RCC 7860 (cell line): ENCODE results near the gene WFDC11.
"Not testable (repeated sequence)": the region's sequence is repeated elsewhere in the genome, so short reads cannot be mapped to it uniquely, and the experiment has no call there.

ENCODE experiments used
- DNase-seq: peaks from one replicate; pipeline ENCODE4 v3.0.0-alpha.2; 2015; ENCODE audit warnings: low spot score
- FAIRE-seq: peaks from 2 replicates; lab custom pipeline; 2012; peaks lifted over from hg19 to GRCh38; lab: Jason Lieb, UNC

WFDC11 gene

GRCh38 chr20:45670139-45670538 lies at the start of gene WFDC11:
Gene WFDC11, minus strand, starts transcription at chr20:45670239. Its CDS starts 19,639 bp downstream, at chr20:45650600.
- FAIRE-seq (no peak), DNase-seq (no peak)

GRCh38 chr20:45716141-45716688 lies 46.2 kb upstream of the WFDC11 start:
- DNase-seq, FAIRE-seq: not testable (repeated sequence)

- no peak for FAIRE-seq
- no peak for DNase-seq
Observed at GRCh38 chr20:45704969-45705637, 35.1 kb upstream of the WFDC11 start, which contains the start of gene WFDC10B. Gene WFDC10B, minus strand, starts transcription at chr20:45705019. Its CDS starts 19,027 bp downstream, at chr20:45685992.

GRCh38 chr20:45701873-45702272 lies 31.8 kb upstream of the WFDC11 start, which contains the start of gene WFDC13:
Gene WFDC13, plus strand, starts transcription at chr20:45702038. Its CDS starts 86 bp downstream, at chr20:45702124.
- DNase-seq (no peak), FAIRE-seq (no peak)

- DNase-seq: no peak
Observed at GRCh38 chr20:45701104-45701503, 31.1 kb upstream of the WFDC11 start.

GRCh38 chr20:45695496-45695895 lies 25.5 kb upstream of the WFDC11 start:
- no peak for DNase-seq
- FAIRE-seq: no peak

More at GRCh38 chr20:45701104-45701503, 31.1 kb upstream of the WFDC11 start:
- no peak for FAIRE-seq

GRCh38 chr20:45693346-45693745 lies 23.3 kb upstream of the WFDC11 start:
- not testable (repeated sequence) for DNase-seq, FAIRE-seq

GRCh38 chr20:45685896-45686295 lies 15.9 kb upstream of the WFDC11 start:
- no peak for DNase-seq
- no peak for FAIRE-seq

- FAIRE-seq (no peak), DNase-seq (no peak)
Observed at GRCh38 chr20:45679650-45680049, 9.6 kb upstream of the WFDC11 start.

- FAIRE-seq (no peak), DNase-seq (no peak)
Observed at GRCh38 chr20:45672765-45673164, 2.7 kb upstream of the WFDC11 start.

- not testable (repeated sequence) for DNase-seq, FAIRE-seq
Observed at GRCh38 chr20:45657038-45657437, 13.0 kb downstream of the WFDC11 start.

GRCh38 chr20:45651726-45652125 lies 18.3 kb downstream of the WFDC11 start:
- FAIRE-seq, DNase-seq: not testable (repeated sequence)

GRCh38 chr20:45649312-45649863 lies 20.7 kb downstream of the WFDC11 start:
- DNase-seq: no peak
- FAIRE-seq: no peak

GRCh38 chr20:45647441-45648050 lies 22.5 kb downstream of the WFDC11 start:
- DNase-seq: no peak
- no peak for FAIRE-seq

- FAIRE-seq (no peak), DNase-seq (no peak)
Observed at GRCh38 chr20:45646875-45647274, 23.2 kb downstream of the WFDC11 start.

GRCh38 chr20:45645869-45646268 lies 24.2 kb downstream of the WFDC11 start:
- not testable (repeated sequence) for FAIRE-seq, DNase-seq

- not testable (repeated sequence) for FAIRE-seq, DNase-seq
Observed at GRCh38 chr20:45641076-45641475, 29.0 kb downstream of the WFDC11 start.

- no peak for FAIRE-seq
- DNase-seq: no peak
Observed at GRCh38 chr20:45639687-45640086, 30.4 kb downstream of the WFDC11 start.

- DNase-seq: no peak
- no peak for FAIRE-seq
Observed at GRCh38 chr20:45636513-45636912, 33.5 kb downstream of the WFDC11 start.

- FAIRE-seq: no peak
- DNase-seq: no peak
Observed at GRCh38 chr20:45631184-45631583, 38.9 kb downstream of the WFDC11 start, which contains the start of gene WFDC9. Gene WFDC9, minus strand, starts transcription at chr20:45631284. Its CDS starts 21,103 bp downstream, at chr20:45610181.

GRCh38 chr20:45630371-45630770 lies 39.7 kb downstream of the WFDC11 start:
- DNase-seq (no peak), FAIRE-seq (no peak)
